ENCODE results near the gene GLRX.

GRCh38 chr5:95782181-95782580 is 40.3 kb downstream of the GLRX start:
- no peak for TF ChIP-seq CTCF (IDR thresholded peaks at IDR 0.05)
- TF ChIP-seq POLR2A (IDR thresholded peaks at IDR 0.05) = no peak

Measured in vagina (tissue), 2 donors.